GM19043 (cell line): ENCODE measurements around the gene MLLT3.

Source experiments
- ATAC-seq: cut with Tn5 transposase; IDR thresholded peaks from one replicate; pipeline ENCODE4 v1.9.1; 2021; ENCODE audit warnings: low read depth; ENCODE audit not compliant: unreplicated experiment

The MLLT3 gene

DNA sequence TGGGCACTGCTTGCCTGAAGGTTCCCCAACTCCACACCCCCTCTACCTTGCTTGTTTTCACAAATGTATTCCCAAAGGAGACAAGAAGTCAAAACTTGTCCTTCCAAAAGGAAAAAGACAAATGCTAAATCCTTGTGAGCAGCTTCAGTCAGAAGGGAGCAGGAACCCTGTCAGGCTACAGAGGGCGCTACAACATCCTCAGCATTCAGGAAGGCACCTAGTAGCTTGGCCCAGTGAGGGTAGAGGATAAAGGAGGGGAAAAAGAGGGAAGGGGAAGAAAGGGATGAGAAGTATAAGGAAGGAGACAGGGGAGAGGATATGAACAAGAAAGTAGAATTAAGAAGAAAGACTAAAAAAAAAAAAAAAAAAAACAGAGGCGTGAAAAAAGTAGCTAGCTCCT lies 97.5 kb downstream of the MLLT3 start:
- ATAC-seq: no peak

DNA sequence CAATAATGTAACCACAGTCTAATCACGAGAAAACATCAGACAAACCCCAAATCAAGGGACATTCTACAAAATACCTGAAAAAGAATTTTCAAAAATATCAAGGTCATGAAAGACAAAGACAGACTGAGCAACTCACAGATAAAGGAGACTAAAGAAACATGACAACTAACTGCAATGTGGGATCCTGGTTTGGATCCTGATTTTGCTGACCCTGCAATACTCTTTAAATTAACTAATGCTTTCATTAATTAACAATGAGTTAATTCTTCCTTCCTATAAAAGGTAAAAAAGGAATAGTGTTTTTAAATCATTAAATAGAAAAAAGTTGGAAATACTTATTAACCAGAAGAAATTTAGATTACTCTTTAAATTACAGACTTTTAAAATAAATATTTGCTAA lies 103.6 kb downstream of the MLLT3 start:
- no peak for ATAC-seq

DNA sequence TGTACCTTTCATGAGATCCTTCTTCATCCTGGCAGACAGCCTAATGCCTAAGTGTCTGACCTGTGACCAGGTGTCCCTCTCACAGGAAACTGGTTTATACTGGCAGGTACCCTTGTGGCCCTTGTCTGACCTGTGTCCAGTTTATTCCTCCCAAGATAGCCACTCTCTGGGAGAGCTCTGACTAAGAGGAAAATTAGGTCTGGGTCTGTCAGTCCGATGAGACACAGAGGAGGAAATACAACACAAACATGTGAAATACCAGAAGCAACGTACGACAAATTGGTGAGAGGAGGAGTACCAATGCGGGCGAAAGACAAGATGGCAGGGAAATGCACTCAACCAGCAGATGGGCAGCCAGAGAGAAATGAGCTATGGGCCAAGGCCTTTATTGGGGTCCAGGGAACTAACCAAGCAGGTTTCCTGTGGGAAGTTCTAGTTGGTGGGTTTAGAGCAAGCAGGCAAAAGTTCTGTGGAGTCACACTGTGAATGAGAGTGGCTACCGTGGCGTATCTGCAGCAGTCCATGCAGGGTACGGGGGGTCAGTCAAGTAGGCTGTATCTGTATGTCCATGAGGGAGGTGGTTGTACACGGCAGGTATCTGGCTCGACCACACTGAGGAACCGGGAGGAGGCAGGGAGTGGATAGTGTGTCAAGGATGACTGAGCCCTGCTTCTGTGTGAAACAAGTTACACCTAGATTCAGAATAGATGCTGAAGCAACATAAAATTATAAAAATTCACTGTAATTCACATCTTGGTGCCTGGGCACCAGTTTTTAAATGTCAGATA lies 109.0 kb downstream of the MLLT3 start:
- ATAC-seq: no peak

DNA sequence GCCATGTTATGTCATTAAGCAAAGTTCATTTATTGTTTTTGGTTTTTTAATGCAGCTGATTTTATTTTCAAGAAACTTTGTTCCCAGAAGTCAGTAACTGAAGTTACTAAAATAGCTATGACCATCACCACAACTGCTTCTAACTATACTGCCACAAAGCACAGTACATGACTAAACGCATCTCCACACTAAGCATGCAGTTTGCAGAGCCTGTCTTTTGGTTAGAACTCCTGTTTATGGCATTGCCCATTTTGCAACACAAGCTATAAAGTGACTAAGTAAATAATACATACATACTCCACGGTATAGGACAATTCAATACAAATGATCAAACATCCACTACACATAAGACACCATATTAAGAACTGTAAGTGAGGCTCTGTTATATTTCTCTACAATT lies 109.7 kb downstream of the MLLT3 start:
- no peak for ATAC-seq

DNA sequence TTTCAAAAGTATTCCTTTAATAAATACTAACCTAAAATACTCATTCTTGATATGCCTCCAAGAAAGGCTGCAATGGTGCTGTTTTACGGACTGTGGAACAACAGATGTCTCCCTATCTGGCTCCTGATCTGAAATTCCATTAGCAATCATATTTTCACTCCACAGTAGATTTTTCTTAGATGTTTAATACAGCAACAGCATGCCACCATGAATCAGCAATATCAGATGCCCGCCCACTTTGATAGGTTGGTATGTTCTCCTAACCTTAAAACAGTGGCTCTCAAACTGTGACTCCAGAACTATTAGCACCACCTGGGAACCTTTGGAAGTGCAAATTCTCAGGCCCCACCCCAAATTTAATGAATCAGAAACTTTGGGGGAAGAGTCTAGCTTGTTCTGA lies 110.2 kb downstream of the MLLT3 start:
- ATAC-seq: no peak

DNA sequence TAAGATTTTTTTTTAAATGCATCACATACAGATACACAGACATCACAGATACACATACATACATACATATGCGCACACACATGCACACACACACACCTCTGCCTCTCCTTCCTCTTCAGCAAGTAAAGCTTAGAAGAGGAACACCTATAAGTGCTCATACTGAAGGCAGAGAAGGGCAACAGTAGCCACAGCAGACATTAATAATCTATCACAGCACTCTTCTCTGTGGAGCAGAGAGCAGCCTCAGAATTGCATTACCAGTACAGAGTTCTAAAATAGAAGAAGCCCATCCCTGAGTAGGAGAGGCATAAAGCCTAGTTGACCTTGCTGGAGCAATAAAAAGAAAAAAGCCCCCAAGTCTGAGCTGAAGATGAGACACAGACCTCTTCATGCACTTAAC lies 110.6 kb downstream of the MLLT3 start:
- ATAC-seq: no peak

DNA sequence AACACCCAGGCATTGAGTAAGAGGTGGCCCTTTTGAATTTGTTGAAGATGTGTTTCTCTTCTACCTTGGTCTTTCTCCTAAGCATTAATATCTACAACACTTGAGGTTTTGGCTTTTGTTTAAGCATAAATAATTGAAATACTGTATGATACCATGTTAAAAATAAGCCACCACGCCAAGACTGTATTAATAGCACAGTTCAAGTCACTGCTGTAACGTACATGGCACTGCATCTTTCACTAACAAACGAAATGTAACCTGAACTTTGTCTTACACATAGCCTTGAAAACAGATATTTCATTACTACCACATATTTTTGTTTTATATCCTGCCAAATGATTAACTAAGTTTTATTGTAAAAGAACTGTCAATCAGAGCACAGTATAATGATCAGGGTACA lies 112.8 kb downstream of the MLLT3 start:
- ATAC-seq: no peak

DNA sequence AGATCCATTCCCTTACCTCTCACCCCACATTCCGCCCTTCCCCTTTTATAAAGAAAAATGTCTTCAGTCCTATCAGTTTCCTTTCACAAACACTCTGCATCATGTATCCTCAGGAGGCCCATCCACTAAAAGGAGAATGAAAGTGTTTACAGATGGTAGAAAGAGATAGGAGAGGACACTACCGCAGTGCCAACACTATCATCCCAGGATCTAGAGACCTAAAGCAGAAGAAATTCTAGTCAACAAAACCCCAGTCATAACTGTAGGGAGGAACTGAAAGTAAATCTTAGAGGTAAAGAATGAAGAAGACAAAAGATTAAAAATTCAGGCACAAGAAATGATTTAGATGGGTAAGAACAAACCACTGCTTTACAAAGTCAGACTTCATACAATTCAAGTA lies 114.1 kb downstream of the MLLT3 start:
- ATAC-seq: peak; percentile 87

DNA sequence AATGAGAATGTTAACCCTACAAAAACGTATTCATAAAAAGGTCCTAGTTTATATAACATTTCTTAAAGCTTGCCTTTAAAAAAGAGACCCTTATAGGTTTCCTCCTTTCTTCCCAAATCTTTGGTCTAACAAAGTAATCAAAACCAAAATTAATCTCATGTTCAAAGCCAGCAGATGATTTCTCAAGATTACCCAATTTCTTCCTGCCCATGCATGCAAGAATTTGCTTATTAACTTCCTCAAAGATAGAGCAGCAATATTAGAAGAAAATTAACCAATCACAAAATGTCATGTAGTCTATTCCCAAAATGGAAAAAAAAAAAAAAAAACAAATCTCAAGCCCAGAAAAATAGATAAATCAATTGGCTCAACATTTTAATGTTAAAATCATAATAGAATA lies 114.9 kb downstream of the MLLT3 start:
- no peak for ATAC-seq

DNA sequence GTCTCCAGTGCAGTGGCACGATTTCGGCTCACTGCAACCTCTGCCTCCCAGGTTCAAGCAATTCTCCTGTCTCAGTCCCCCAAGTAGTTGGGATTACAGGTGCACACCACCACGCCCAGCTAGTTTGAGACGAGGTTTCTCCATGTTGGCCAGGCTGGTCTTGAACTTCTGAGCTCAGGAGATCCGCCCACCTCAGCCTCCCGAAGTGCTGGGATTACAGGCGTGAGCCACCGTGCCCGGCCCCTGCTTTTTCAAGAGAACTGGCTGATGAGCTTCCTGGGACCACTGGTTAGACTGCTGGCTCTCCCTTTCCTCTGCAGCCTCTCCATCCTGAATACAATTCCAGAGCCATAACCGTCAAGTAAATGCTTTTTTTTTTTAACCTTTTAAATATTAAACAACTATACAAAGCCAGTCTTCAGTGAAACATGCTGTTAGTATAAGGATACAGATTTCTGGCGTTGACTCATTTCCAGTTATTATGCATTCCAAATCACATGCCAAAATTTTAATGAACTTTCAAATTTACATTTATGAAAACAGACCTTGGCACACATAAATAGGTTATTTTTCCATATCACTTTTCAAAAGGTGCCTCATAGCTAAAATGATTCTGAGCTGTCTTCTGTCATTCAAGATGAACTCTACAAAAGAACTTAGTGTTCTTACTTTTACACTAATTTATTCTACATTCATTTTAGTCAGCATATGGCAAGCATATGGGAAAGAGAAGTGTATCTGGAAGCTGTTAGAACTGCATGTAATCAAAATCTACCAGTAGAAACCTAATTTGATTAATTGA lies 116.0 kb downstream of the MLLT3 start:
- no peak for ATAC-seq

DNA sequence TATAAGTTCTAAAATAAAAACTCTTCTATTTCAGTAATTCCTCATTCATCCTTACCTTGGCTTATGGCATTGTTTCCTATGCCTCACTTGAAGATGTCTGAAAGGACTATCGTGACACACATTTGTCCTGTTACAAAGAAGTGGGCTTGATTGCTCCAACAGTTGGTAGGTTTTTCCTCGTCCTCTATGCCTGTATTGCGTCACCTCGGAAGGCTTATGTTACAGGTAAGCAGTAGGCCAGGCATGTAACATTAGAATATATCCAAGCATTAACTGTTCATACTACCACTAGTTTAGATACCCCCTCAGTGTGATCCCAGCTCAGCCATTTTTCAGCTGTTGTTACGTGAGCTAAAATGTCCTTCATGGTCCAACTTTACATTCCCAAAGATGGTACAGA lies 116.7 kb downstream of the MLLT3 start:
- no peak for ATAC-seq

DNA sequence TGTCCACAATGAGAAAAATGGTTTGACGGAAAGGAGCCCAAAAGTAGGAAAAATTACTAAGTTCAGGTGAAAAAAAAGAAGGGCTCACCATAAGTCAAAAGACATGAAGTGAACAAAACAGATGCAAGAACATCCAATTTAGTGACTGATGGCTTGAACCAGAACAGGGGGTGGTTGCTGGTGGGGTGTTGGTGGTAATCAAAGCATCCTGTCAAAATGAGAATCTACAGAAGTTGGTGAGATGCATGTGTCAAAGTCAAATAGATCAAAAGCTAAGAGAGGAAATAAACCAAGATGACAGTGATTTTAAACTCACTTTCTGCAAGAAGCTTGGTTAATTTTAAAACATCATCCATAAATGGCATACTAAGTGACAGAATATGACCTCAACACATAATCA lies 117.4 kb downstream of the MLLT3 start:
- ATAC-seq: no peak

DNA sequence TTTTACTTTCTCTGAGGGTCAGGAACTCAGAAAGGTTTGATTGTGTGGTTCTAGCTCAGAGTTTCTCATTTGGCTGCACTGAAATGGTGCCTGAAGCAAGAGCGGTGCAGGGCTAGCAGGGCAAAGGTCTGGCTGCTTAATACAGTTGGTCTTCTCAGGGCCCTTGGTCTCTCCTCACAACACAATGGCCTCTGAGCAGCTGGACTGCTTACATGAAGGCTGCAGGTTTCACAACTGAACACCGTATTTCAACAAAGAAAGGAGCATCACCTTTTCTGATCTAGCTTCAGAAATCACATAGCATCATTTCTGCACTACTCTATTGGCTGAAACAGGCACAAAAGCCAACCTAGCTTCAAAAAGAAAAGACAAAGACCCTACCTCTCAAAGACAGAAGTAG lies 122.2 kb downstream of the MLLT3 start:
- ATAC-seq: no peak

DNA sequence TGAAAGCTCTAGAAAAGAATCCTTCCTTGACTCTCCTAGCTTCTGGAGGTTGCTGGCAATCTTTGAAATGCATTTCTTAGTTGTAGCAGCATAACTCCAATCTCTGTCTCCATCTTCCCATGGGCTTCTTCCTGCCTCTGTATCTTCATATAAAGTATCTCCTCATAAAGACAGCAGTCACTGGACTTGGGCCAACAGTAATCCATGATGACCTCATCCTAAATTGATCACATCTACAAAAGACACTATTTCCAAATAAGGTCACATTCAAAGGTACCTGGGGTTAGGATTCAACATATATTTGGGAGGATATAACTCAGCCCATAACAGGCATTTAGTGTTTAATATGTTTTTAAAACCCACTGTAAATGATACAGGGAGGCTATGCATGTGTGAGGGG lies 123.3 kb downstream of the MLLT3 start:
- no peak for ATAC-seq

DNA sequence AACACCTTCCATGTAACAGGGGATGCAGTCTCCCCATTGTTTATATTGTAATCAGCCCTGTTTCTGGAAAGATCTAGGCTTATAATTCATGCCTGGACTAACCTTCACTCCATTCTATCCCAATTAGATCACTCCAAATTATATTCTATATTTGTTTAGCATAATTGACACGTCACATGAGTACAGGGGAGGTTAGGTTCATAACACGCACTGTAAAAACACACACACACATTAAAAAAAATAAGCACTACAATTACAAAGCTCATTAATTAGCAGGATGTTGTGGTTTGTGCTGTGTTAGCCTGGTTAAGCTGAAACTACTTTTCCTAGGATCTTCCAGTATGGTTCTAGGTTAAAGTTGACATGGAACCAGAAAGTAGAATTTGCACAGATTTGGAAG lies 126.0 kb downstream of the MLLT3 start:
- no peak for ATAC-seq

DNA sequence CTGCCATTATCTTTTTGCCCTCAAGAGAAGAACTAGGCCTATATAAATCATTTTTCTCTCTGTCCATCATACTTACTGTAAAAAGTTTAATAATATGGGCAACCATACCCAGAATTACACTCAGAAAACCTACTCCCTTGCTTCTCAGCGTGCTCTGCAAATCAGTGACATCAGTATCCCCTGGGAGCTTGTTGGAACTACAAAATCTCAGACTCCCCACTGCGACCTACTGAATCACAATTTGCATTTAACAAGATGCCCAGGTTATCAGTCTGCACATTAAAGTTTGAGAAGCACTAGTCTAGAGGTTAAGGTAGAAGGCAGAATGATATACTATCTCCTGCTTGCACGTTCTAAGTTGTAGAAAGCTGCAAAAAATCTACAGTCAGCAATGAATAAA lies 127.2 kb downstream of the MLLT3 start:
- ATAC-seq: no peak

DNA sequence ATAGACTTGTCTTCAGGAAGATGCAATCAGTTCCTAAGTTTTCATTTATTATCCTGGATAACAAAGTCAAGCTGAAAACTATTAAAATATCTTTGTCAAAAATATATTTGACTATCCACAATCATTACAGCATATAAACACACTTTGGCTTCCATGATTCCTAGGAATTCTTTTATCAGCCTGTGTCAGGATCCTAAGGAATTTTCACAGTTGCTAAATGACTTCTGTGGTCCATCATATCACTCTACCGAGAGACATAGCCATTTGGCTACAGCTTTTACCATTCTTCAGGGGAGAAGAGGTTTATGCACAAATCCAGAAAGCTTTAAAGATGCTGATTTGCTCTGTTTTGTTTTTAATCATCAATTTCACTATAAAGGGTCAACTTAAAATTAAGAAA lies 128.3 kb downstream of the MLLT3 start:
- no peak for ATAC-seq

DNA sequence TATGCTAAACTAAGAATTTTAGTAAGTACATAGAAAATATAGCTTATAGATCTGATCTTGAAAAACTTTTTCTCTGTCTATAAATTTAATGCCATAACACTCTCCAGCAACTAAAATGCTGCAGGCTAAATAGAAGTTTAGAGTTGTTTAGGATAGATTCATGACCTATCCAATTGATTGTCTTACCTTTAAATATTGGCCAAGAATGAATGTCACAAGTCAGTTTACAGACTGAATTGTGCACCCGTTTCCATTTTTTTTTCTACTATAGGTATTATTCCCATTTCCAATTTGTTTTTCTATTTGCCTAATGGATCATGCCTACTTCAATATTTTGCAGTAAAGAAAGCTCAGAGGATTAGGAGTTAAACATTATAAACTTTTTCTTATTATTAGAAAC lies 129.5 kb downstream of the MLLT3 start:
- no peak for ATAC-seq

DNA sequence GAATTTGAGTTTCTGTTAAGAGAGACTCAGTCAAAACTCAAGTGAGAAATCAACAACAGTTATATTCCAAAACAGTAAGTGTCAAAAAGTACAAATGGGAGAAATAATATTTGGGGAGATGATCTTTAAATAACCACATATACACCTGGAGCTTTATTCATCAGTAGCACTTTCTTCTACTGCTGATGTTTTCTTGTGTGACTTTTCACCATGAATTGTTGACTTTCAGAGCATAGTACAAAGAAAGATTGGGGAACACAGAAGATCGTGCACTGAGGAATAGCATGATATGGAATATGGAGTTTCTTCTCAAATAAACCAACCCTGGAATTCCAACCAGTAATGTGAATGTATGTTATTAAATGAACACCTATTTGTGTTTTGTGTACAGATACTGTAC lies 130.7 kb downstream of the MLLT3 start:
- no peak for ATAC-seq

DNA sequence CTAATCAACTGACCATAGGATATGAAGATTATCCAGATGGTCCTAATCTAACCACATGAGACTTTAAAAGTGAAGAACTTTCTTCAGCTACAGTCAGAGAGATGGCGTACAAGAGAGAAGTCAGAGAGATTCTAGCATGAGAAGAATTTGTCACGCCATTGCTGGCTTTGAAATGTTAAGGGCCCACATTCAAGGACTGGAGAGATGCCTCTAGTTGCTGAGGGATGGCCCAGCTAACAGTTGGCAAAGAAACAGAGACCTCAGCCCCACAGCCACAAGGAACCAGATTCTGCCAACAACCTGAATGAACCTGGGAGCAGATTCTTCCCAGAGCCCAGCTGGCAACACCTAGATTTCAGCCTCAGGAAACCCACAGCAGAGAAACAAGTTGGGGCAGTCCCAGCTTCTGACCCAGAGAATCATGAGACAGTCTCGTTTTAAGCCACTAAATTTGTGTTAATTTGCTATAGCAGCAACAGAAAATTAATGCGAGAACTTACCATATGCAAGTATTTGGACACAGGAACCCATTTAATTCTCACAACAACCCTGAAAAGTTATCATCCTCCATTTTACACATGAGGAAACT lies 132.0 kb downstream of the MLLT3 start:
- peak; percentile 52 for ATAC-seq

DNA sequence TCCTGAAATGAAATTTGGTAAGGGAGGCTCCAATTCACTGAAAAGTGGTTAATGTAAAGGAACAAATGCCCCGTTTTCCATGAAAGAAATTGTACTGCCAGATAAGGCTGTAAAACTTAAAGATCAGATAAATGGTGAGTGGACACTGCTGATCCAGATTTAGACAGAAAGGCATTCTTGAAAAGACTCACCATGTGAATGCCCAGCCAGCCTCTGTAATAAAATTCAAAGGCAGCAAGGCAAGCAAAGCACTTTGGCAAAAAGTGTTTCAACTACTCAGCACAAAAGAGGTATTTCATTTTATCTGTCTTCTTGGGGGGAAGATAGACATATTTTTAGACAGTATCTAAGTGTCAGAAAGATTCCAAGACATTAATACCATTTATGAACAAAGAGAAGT lies 133.6 kb downstream of the MLLT3 start:
- ATAC-seq: no peak

DNA sequence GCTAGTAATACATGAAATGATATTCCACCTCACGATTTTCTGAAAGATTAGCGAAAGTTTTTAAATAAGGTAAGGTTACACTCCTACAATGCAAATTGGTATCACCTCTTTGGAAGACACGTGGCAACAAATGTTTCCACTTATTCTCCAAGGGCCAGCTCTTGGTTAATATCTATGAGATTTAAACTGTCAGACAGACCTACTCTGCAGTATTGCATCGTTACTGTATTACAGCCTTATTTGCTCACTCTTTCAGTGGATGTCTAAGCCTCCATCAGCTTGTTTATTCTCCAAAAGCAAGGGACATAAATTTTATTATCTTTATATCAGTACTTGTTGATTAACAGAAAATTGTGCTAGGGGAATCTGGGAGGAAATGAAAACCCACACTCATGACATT lies 135.7 kb downstream of the MLLT3 start:
- ATAC-seq: no peak
